ENCODE measurements around the gene NACC1. TPM values are rescaled to one million over a fixed set of nuclear protein-coding genes. Genes with fewer than 3 reads are reported as not detected.
A peak's percentile ranks its signal among the peaks of the same experiment; 100 is the strongest.

Gene NACC1
- total RNA-seq, 1 experiment from 2014 or later: 80.9 TPM

- CTCF ChIA-PET: interaction anchor here (1.2 to 1.7 kb wide), 2 partner anchors 22 to 41 kb away, joined by 3 to 4 read pairs; no protein-coding TSS in a partner anchor
- Mint-ChIP-seq H3K36me3 (ENCODE audit: insufficient read depth, unreplicated experiment) (peaks cover 5% of the 10 kb centered on the region), H3K4me1 (ENCODE audit: low read depth, unreplicated experiment) (peaks cover 30% of the 10 kb centered on the region), H3K4me3 (ENCODE audit: low read depth, unreplicated experiment) (no peak overlapping the region), H3K27ac (ENCODE audit: unreplicated experiment) (no peak overlapping the region), H3K27me3 (ENCODE audit: unreplicated experiment) (no peaks in the 10 kb centered on the region), H3K9me3 (ENCODE audit: low read depth, unreplicated experiment) (no peaks in the 10 kb centered on the region)
- no peak for DNase-seq
- TF ChIP-seq CTCF (IDR thresholded peaks at IDR 0.05; ENCODE audit: unreplicated experiment): no peak
- BruUV-seq (replicated peaks): no TSS peak
- intact Hi-C loops (cut with micrococcal nuclease; ENCODE audit: unreplicated experiment): no loop called here
Measured at GRCh38 chr19:13083627-13084026, 34.4 kb upstream of the NACC1 start.

- no peak for TF ChIP-seq CTCF (IDR thresholded peaks at IDR 0.05; ENCODE audit: unreplicated experiment)
- H3K4me1 Mint-ChIP-seq (ENCODE audit: low read depth, unreplicated experiment): peaks cover 20% of the 10 kb centered on the region
- no TSS peak for BruUV-seq (replicated peaks)
- H3K9me3 Mint-ChIP-seq (ENCODE audit: low read depth, unreplicated experiment): no peaks in the 10 kb centered on the region
- H3K27ac Mint-ChIP-seq (ENCODE audit: unreplicated experiment): peak overlapping the region; percentile 1
- CTCF ChIA-PET: interaction anchor here (1.4 kb wide), 1 partner anchor 24 kb away, joined by 3 read pairs; no protein-coding TSS in a partner anchor
- H3K36me3 Mint-ChIP-seq (ENCODE audit: insufficient read depth, unreplicated experiment): peaks cover 8% of the 10 kb centered on the region
- H3K27me3 Mint-ChIP-seq (ENCODE audit: unreplicated experiment): no peaks in the 10 kb centered on the region
- intact Hi-C loops (cut with micrococcal nuclease; ENCODE audit: unreplicated experiment): no loop called here
- H3K4me3 Mint-ChIP-seq (ENCODE audit: low read depth, unreplicated experiment): no peak overlapping the region
- no peak for DNase-seq
Measured at GRCh38 chr19:13085666-13086065, 32.4 kb upstream of the NACC1 start.

- no TSS peak for BruUV-seq (replicated peaks)
- CTCF ChIA-PET: interaction anchor here (1.4 kb wide), 1 partner anchor 25 kb away, joined by 3 read pairs; no protein-coding TSS in a partner anchor
- H3K27ac Mint-ChIP-seq (ENCODE audit: unreplicated experiment): peak overlapping the region; percentile 1
Measured at GRCh38 chr19:13086341-13086740, 31.7 kb upstream of the NACC1 start.

GRCh38 chr19:13087295-13087694 is 30.8 kb upstream of the NACC1 start:
- H3K27ac Mint-ChIP-seq (ENCODE audit: unreplicated experiment): no peak overlapping the region
- intact Hi-C loops (cut with micrococcal nuclease; ENCODE audit: unreplicated experiment): no loop called here
- H3K9me3 Mint-ChIP-seq (ENCODE audit: low read depth, unreplicated experiment): no peaks in the 10 kb centered on the region
- H3K4me3 Mint-ChIP-seq (ENCODE audit: low read depth, unreplicated experiment): no peak overlapping the region
- peaks cover 8% of the 10 kb centered on the region for H3K36me3 Mint-ChIP-seq (ENCODE audit: insufficient read depth, unreplicated experiment)
- H3K4me1 Mint-ChIP-seq (ENCODE audit: low read depth, unreplicated experiment): peaks cover 20% of the 10 kb centered on the region
- no peaks in the 10 kb centered on the region for H3K27me3 Mint-ChIP-seq (ENCODE audit: unreplicated experiment)
- no peak for TF ChIP-seq CTCF (IDR thresholded peaks at IDR 0.05; ENCODE audit: unreplicated experiment)
- BruUV-seq (replicated peaks): no TSS peak
- DNase-seq: no peak
- CTCF ChIA-PET: no interaction called here

More at GRCh38 chr19:13086341-13086740, 31.7 kb upstream of the NACC1 start:
- no peak for DNase-seq
- Mint-ChIP-seq H3K4me3 (ENCODE audit: low read depth, unreplicated experiment) (no peak overlapping the region), H3K4me1 (ENCODE audit: low read depth, unreplicated experiment) (peaks cover 20% of the 10 kb centered on the region), H3K36me3 (ENCODE audit: insufficient read depth, unreplicated experiment) (peaks cover 8% of the 10 kb centered on the region), H3K9me3 (ENCODE audit: low read depth, unreplicated experiment) (no peaks in the 10 kb centered on the region), H3K27me3 (ENCODE audit: unreplicated experiment) (no peaks in the 10 kb centered on the region)
- intact Hi-C loops (cut with micrococcal nuclease; ENCODE audit: unreplicated experiment): no loop called here
- TF ChIP-seq CTCF (IDR thresholded peaks at IDR 0.05; ENCODE audit: unreplicated experiment): no peak

All from Calu3 (cell line).